IPS DF 19.7 (cell line): ENCODE measurements around the gene TBC1D5.

Experiments
- DNase-seq: peaks from one replicate; pipeline ENCODE4 v3.0.0-alpha.2; 2013; ENCODE audit warnings: low read depth, low spot score

Gene TBC1D5

DNA sequence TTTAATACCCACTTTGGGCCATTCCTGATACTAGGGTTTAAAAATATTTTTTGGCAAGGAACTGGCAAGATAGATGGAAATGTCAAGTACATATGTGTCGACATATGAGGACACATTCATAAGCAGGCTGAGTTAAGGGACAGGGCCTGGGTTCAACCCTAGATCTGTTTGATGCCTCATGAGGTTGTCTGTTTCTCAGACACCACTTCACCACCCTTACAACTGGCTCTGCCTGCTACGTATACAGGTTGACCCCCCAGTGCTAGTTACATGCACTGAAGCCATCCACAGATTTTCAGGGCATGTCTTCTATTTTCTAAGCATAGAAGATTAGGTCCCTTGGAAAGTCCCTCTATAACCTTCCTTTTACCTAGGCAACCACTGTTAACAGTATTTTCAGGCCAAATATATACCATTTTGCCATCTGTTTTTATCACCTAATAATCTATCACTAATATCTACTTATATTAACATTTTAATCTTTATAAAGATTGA, 561.0 kb downstream of the TBC1D5 start:
- DNase-seq = no peak

DNA sequence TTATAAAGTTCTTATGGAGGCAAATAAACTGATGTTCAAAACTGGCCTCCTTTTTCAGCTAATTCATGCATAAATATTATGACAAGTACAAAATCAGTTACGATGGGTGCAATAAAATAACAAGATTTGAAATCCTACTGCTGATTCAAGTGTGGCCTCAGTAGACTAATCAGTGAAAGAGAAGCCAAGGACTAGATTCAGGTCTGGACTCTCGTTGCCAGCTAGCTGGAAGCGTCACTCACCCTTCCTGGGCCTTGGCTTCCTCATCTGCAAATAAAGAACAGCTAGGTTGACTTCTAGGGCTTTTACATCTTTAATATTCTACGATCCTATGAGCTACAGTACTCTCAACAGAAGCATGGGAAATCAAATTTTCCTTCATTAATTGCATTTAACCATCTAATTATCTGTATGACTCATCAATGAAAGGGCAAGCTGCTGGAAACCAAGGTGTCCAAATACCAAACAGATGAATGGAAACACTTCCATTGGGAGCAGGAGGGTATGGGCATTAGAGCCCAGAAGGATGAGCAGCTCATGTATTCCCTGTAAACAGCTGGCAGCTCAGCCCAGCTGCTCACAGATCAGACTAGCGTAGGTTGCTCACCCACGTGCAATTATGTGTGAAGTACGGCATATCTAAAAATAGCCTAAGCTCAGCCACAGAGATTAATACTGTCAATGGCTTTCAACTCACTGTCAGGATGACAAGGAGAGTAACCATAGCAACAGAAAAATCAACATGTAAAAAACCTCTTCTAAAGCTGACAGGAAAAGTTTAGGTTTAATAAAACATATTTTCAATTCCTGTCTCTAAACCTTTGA, 562.8 kb downstream of the TBC1D5 start:
- DNase-seq = no peak

DNA sequence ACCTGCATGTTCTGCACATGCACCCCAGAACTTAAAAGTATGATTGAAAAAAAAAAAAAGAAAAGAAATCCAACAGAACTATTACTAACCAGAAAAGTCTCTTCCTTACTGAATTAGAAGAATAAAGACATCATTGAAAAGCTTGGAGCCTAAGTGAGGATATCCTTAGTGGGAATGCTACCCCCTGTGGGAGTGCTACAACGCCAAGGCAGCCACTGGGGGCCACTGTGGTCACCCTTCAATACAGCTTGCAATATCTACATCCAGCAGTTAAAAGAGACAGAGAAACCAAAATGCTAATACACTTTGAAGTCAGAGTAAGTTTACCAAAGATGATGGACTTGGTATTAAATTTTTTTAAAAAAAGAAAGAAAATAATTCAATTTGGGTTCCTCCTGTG, 565.7 kb downstream of the TBC1D5 start:
- no peak for DNase-seq

DNA sequence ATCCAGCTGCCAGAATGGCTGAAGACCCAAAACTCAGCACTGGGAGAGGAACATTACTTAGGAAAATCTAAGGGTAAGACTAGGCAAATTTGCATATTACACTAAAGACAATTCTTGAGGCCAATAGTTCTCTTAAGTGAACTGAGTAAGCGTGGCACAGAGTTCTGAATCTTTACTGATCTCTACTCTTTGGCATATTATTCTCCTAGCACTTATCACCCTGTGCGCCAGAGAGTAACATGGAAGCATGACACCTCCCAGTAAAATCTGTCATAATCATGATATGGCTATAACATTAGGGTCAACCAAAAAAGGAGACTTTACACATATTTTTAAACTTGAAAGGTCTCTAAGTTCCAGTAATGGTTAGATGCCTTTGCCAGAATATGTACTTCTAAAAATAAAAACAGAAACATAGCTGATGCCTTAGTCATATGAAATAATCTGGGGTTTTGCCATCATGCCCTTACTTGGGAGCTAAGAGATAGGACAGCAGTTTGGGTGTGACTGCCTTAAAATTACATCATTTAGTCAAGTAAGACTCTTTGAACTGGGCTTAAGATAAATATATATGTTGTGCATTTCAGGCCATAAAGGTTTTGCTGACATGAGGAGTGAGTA, 567.1 kb downstream of the TBC1D5 start:
- DNase-seq = no peak

DNA sequence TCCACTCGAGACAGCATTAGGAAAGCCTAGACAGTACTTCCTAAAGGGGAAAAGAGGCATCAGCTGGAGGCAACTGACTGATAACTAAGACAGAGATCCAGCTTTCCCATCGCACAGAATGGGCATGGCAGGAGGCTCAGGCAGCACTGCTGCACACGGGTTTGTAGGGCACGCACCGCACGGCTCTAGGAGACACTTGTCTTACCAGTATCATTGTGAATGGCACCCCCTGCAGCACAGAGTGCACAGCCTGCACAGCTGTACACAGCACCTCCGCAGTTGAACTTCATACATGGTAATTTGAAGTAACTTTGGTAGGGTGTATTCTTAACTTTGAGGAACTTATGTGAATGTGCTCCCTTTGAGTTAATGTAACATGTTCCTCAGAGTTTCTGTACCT, 576.1 kb downstream of the TBC1D5 start:
- no peak for DNase-seq

DNA sequence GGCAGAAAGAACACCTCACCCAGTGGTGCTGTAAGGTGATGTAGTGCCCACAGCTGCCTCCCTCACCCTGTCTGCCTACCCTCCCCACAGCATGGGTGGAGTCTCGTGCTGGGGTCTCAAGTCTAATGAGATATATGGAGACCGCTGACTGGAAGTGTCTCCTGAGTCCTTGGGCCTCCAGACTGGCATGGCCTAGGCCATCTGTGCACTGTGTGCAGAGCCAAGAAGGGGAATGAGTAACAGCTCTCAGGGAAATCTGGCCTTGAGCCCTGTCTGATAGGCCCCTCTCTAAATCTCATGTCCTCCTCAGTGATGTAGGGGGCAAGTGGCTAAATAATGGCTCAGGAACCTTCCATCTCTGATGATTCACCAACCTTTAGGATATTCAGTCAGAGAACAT, 580.3 kb downstream of the TBC1D5 start:
- DNase-seq = no peak

DNA sequence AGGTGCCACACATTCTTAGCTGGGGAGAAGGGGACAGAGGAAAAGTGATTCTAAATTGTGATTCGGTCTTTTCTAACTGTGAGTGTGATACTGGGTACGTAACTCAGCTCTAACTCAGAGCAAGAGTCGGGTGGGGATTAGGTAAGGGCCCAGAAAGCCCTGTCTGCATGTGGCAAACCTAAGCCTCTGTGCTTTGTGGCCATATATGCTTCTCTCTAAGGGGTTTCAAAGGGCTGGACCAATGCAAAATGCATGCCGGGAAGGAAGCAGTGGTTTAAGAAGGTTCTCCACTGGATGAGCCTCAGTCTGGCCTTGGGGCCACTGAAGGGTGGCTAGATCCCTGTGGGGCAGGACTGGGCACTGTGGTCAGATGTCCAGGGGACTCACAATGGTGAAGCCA, 581.8 kb downstream of the TBC1D5 start:
- no peak for DNase-seq

DNA sequence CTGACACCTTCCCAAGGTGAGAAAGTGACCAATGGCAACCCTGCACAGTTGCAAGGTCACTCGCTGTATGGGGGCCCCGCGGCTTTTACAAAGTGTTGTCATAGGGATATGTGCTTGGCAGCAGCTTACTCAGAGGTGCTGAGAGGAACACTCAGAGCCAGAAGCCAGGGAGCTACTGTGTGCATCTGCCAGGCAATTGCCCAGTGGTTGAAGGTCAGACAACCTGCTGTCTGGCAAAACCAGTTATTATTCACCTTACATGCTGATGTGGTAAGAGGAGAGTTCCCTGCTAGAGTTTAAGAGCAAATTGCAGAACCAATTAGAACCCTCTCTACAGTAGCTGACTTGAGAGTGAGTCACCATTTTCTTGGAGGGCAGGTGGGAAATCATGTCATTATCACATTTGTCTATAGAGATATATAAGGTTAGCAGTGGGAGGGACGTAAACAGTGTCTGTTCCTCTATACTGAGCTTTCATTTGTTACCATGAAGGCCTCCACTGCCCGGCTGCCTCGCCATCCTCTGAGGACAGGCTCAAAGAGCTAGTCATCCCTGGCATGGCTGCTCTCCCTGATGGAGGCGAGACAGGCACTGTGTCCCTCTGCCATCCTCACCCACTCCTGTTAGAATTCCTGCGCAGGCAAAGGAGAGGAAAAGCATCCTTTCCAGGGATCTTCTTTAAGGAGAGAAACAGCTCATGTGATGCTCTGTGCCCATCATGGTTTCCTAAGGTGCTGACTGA, 583.3 kb downstream of the TBC1D5 start:
- no peak for DNase-seq

DNA sequence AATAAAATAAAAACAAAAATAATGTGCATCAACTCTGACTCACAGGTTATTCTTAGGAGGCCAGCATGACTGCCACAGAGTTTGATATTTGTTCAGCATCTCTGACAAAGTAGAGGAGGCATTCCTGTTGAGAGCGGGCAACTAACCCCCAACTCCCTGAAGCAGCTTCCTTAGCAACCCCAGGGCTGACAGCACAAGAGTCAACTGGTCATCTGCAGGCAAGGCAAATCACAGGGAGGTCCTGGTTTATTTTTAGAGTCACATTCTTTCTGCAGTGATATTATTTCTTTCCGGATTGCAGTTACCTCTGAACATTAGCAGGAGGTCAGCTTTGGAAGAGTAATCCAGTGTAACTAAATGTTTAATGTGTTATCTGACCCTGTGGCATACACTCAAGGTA, 584.7 kb downstream of the TBC1D5 start:
- DNase-seq = no peak

DNA sequence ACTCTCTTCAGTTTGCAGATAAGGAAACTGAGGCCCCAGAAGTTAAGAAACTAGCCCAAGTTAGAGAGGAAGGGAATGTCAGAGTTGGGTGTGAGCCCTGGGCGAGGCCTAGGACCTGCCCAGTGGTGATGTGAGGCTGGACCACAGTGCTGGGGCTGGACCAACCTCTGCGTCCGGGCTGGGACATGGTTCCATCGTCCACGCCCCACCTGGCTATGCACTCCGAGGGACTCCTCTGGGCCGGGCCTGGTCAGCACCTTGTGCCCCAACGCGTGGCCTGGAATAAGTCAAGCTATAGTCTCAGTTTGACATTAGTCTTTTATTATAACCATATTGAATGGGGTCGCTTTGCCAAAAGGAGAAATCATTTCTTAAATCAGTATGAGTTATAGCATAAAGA, 585.6 kb downstream of the TBC1D5 start:
- DNase-seq = no peak

DNA sequence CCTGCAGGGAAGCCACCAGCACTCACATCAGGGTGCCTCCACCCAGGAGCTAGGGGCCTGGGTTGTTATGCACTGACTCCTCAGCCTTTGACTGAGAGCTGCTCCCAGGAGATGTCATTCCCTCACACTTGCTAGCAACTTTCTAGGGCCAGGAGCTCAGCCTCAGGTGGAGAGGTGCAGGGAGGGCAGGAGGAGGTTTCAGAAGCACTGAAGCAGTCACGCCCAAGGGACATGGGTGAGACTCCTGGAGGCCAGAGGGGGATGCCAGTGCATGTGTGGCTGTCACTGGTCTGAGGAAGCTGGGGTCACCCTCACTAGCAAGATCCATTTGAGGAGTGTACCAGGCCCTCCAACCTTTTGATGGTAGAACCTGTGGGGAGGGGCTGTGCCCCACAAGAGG, 586.5 kb downstream of the TBC1D5 start:
- no peak for DNase-seq

DNA sequence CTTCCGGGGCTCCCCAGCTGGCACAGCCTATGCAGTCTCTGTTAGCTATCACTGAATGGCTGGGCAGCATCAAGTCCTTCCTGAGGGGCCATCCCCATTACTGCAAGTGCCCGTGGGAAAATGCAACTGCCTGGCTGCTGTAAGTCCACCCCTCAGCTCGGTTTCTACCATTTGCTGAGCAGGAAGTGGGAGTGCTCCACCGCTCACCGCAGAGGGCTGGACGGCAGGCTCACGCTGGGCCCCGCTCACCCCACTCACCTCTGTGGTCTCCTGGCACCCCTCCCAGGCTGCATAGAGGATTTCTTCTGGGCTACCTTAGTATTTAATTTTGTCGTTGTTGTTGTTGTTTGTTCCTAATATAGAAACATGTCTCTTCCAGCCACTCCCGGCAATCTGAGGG, 587.5 kb downstream of the TBC1D5 start:
- no peak for DNase-seq

DNA sequence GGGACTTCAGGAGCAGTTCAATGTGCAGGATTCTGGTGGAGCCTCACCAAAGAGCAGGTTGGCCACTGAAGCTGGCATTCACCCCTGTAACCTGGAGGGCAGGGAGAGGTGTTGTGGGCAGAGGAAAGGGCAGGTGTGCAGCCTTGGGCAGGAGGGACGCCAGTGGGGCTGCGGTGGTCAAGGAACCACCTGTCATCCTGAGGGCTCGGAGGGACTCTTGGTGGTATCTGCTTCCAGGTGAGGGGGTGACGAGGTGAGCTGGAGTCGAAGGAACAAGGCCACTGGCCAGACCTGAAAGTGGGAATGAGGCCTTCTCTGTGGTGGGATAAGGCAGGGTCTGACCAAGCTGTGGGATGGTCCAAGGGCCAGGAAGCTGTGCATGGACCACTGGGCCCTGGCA, 588.2 kb downstream of the TBC1D5 start:
- DNase-seq = no peak

DNA sequence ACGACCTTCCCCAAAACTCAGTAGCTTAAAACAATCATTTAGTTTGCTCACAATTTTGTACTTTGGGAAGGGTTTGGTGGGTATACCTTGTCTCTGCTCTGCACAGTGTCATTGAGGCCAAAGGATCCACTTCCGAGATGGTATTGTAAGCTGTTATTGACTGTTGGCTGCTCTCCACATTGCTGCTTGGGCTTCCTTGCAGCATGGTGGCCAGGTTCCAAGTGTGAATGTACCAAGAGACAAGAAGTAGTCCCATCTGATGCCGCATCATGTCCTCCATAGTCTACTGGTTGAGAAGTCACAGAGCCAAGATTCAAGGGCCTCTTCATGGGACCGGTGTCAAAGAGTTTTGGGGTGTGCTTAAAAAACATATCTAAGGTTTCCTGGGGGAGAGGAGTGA, 589.2 kb downstream of the TBC1D5 start:
- DNase-seq = no peak

DNA sequence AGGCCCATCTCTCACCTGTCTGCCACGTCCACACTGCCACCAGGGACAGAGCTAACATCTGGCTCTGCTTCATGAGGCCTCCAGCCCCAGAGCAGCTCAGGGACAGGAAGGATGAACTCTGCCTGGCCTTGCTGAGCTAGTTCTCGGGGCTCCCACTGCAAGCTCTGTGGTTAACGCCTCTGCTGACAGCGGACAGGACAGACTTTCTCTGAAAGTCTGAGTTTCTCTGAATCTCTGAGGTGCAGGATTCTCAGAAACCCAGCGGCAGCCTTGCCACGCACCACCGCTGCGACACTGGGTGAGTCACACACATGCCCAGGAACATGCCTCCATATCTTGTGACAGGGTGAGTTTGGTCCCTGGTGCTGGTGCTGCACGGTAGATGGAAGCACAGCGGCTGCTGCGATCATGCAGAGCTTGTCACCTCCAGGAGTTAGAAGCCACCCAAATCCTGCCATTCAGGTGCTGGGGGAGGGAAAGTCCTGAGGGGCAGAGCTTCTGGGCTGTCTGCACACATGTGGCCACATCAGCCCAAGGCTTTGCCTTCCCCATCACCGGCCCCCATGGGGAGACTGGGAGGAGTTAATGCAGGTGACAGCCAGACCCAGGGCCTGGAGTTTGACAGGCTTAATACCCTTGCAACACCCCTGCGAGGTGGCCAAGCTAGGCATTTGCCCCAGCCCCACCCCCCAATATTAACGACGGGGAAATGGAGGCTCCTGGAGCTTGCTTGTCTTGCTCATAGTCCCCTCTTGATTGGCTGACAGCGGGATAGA, 590.6 kb downstream of the TBC1D5 start:
- DNase-seq = no peak

DNA sequence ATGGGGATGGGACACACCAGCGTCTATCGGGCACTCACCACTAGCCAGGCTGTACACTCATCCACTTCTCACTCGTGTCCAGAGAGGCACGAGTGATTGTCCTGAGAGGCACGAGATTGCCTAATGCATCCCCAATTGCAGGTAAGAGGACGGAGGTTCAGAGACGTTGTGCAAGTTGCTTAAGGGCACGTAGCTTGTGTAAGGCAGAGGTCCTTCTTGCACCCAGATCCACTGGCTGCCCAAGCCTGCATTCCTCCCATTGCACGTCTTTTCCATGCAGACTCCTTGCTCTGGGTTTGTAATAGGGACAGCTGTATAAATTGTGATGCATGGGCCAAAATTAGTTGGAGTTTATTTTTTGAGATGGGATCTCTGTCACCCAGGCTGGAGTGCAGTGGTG, 593.4 kb downstream of the TBC1D5 start:
- DNase-seq = no peak

DNA sequence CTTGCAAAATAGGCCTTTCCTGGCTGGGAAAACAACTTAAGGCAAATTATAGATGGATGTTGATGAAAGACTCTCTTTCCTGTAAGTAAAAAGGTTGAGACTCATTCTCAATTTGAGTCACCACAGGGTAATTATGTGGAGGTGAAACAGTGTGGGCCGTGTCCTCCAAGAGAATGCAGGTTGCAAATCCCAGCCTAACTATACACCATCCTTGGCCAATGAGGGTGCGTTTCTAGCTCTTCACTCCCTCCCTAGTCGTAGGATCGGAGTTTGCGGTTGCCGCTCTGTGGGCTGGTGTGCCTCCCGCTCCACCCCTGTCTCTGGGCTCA, 597.8 kb downstream of the TBC1D5 start:
- DNase-seq = no peak

DNA sequence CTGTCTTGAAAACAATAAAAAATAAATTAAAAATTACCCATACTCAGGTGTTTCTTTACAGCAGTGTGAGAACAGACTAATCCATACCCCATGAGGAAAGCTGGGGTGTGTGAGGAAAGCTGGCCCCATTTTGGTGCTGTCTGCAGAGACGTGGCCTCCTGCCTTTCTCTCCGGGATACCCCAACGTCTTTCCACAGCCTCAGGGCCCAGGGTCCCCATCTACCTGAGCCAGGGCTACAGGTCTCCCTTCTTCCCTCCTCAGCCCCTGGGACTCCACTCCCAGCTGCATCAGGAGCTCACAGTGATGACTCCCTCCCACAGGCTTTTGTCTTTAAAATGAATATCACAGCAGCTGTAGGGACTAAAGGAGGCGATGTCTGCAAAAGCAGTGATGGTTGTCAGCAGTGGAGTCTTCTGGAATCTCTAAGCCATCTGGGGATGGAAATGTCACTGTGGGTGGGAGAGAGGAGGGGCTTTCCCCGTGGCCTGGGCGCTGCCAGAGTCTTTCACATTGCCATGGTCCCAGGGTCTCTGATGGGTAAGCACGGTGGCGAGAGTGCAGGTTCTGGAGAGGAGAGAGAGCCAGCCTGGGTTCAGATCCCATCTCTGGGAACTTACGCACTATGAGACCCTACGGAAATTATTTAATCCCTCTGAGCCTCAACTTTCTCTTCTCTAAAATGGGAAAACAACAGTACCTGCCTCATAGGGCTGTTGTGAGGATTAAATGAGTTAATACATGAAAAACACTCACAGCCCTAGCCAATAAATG, 598.4 kb downstream of the TBC1D5 start:
- no peak for DNase-seq

DNA sequence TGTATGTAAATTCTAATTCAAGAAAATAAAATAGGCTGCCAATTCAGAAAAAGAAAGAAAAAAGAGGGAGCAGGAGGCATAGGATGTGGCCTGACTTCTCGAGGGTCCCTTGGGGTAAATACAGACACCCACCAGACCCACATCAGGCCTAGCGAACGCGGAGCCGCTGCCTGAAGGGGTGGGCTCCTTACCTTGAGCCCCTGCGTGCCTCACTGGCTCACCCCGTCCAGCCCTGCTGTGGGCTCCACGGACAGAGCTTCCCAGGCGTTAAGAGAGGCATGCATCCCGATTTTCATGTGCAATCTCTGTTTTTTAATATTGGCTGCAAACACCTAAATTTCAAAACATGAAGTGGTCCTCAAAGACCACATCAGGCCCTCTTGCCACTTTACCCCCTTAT, 599.9 kb downstream of the TBC1D5 start:
- no peak for DNase-seq

DNA sequence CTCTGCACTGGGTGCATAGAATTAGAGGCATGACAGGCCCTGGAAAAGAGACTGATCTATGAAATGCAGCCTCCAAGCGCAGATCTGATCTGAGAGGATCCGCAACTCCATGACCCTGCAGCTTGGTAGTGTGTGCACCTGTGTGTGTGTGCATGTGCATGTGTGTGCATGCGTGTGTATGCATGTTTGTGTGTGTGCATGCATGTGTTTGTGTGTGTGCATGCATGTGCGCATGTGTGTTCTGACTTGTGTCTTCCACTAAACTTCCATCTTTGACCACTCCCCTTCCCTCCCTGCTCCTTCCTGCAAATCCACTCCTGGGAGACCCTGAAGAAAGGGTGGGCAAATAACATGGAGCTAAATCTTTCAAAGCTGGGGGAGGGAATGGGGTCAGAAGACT, 600.7 kb downstream of the TBC1D5 start:
- DNase-seq = no peak
